Naive thymus-derived CD4-positive, alpha-beta T cell (primary cell): ENCODE data around the gene ALOX15. TPM values are rescaled to one million over a fixed set of nuclear protein-coding genes. Genes with fewer than 3 reads are reported as not detected.

Source experiments
- ATAC-seq: fragments of 150-1000 bp; cut with Tn5 transposase; 2 replicates; pipeline ENCODE4 v1.10.0; 2021; ENCODE audit warnings: mild to moderate bottlenecking, moderate library complexity
- CTCF ChIA-PET: fragments of 350-600 bp; sonication (Branson Sonifier 250); formaldehyde crosslinking; loops from one replicate; lab custom pipeline; 2021; ENCODE audit warnings: antibody characterized with exemption; lab: Charles Lee
- POLR2A ChIA-PET: fragments of 350-600 bp; sonication (Branson Sonifier 250); formaldehyde crosslinking; loops from one replicate; lab custom pipeline; 2021; ENCODE audit warnings: antibody characterized with exemption, inconsistent platforms; lab: Charles Lee
- DNase-seq, 9 donors: peaks; one replicate each; pipeline versions ENCODE4 v3.0.0 to v3.0.0-alpha.2; 2020 to 2022; ENCODE audit warnings: mixed read lengths in 1 of 9
- H3K27ac ChIP-seq: one replicate; pipeline ENCODE4 v1.7.0; 2013; ENCODE audit warnings: mild to moderate bottlenecking, low read depth, low read length, moderate library complexity
- H3K27me3 ChIP-seq, 2 donors: one replicate each; pipeline ENCODE4 v1.7.0; 2013; ENCODE audit warnings: low read length in 2 of 2, mild to moderate bottlenecking in 2 of 2, moderate library complexity in 2 of 2; ENCODE audit not compliant: control insufficient read depth in 2 of 2, insufficient read depth in 2 of 2
- H3K36me3 ChIP-seq, 3 experiments: 1 replicate in 2 of 3; 2 replicates in 1 of 3; pipeline ENCODE4 v1.7.0; 2013; ENCODE audit warnings: low read length in 3 of 3, mild to moderate bottlenecking in 3 of 3, moderate library complexity in 1 of 3; ENCODE audit not compliant: insufficient read depth in 3 of 3, control insufficient read depth in 2 of 3
- H3K4me1 ChIP-seq, 2 donors: one replicate each; pipeline ENCODE4 v1.7.0; 2013; ENCODE audit warnings: low read length in 2 of 2, mild to moderate bottlenecking in 2 of 2, moderate library complexity in 1 of 2; ENCODE audit not compliant: control insufficient read depth in 2 of 2, insufficient read depth in 2 of 2
- H3K4me3 ChIP-seq: 2 replicates; pipeline ENCODE4 v1.7.0; 2013; ENCODE audit warnings: mild to moderate bottlenecking, low read length
- H3K9me3 ChIP-seq, 3 experiments: 1 replicate in 2 of 3; 2 replicates in 1 of 3; pipeline ENCODE4 v1.7.0; 2013; ENCODE audit warnings: low read length in 3 of 3; ENCODE audit not compliant: control insufficient read depth in 2 of 3
- H3K27ac Mint-ChIP-seq, 9 donors: one replicate each; pipeline ENCODE4 v1.8.0; 2020 to 2022; ENCODE audit warnings: mixed read lengths in 9 of 9, mild to moderate bottlenecking in 8 of 9, moderate library complexity in 5 of 9, inconsistent platforms in 2 of 9
- H3K27me3 Mint-ChIP-seq, 5 donors: one replicate each; pipeline ENCODE4 v1.8.0; 2021 to 2022; ENCODE audit warnings: mixed read lengths in 5 of 5, mild to moderate bottlenecking in 1 of 5
- H3K36me3 Mint-ChIP-seq, 5 donors: one replicate each; pipeline ENCODE4 v1.8.0; 2020 to 2022; ENCODE audit warnings: mixed read lengths in 5 of 5, mild to moderate bottlenecking in 3 of 5, inconsistent platforms in 1 of 5
- H3K4me1 Mint-ChIP-seq, 7 donors: one replicate each; pipeline ENCODE4 v1.8.0; 2020 to 2022; ENCODE audit warnings: mixed read lengths in 7 of 7, mild to moderate bottlenecking in 3 of 7, inconsistent platforms in 1 of 7
- H3K4me3 Mint-ChIP-seq, 10 donors: one replicate each; pipeline ENCODE4 v1.8.0; 2020 to 2022; ENCODE audit warnings: mild to moderate bottlenecking in 10 of 10, mixed read lengths in 10 of 10, moderate library complexity in 6 of 10, inconsistent platforms in 2 of 10
- H3K9me3 Mint-ChIP-seq, 11 donors: one replicate each; pipeline ENCODE4 v1.8.0; 2020 to 2022; ENCODE audit warnings: mixed read lengths in 11 of 11, mild to moderate bottlenecking in 4 of 11, inconsistent platforms in 1 of 11, moderate library complexity in 1 of 11
- intact Hi-C, 2 donors: fragments of 100-400 bp; cut with micrococcal nuclease; formaldehyde crosslinking; loops; one replicate each; pipeline ENCODE4 v1.15.1; 2023
- polyA plus RNA-seq, 2 donors: library from polyadenylated mRNA; unstranded; fragments of 300-500 nt; fragmentation: Illumina TruSeq; gene quantifications; one replicate each; pipeline ENCODE4 v1.2.3, GENCODE V29; 2021
- total RNA-seq, 6 experiments: library from RNA in 5 of 6; stranded (reverse) in 5 of 6; gene quantifications; 1 replicate in 5 of 6; 2 replicates in 1 of 6; pipeline ENCODE4 v1.2.3 and lab custom pipeline; 2021 to 2026

The ALOX15 gene
- total and polyA plus RNA-seq, 7 experiments from 2014 or later, result 0.44 to 0.60 (median 0.50) TPM; not detected in 4

GRCh38 chr17:4672055-4672630, 30.7 kb upstream of the ALOX15 start:
- no peaks in the 10 kb centered on the region for H3K9me3 ChIP-seq
- H3K36me3 Mint-ChIP-seq, result peaks cover 5 to 36% (median 18%) of the 10 kb centered on the region in 5 donors
- H3K36me3 ChIP-seq, result peaks cover 0 to 65% (median 21%) of the 10 kb centered on the region in 3 experiments
- no peaks in the 10 kb centered on the region for H3K4me1 ChIP-seq
- peak overlapping the region in 3 of 9 donors; percentile 34 to 91 (median 71) for H3K27ac Mint-ChIP-seq
- H3K27ac ChIP-seq, result no peak overlapping the region
- POLR2A ChIA-PET, result no interaction called here
- H3K27me3 ChIP-seq, result no peaks in the 10 kb centered on the region
- CTCF ChIA-PET, result no interaction called here
- DNase-seq (no peak), ATAC-seq (no peak)
- H3K9me3 Mint-ChIP-seq, result no peaks in the 10 kb centered on the region
- intact Hi-C loops, result no loop called here
- peaks cover 0 to 4% (median 0%) of the 10 kb centered on the region in 5 donors for H3K27me3 Mint-ChIP-seq
- peaks cover 0 to 5% (median 0%) of the 10 kb centered on the region in 7 donors for H3K4me1 Mint-ChIP-seq
- H3K4me3 ChIP-seq, result no peak overlapping the region
- H3K4me3 Mint-ChIP-seq, result no peak overlapping the region

- peaks cover 0 to 6% (median 4%) of the 10 kb centered on the region in 7 donors for H3K4me1 Mint-ChIP-seq
- intact Hi-C loops, result no loop called here
Measured at GRCh38 chr17:4667166-4667565, 25.7 kb upstream of the ALOX15 start.

GRCh38 chr17:4666296-4666695, 24.8 kb upstream of the ALOX15 start:
- Mint-ChIP-seq H3K27me3 (peaks cover 0 to 12% (median 0%) of the 10 kb centered on the region in 5 donors), H3K27ac (no peak overlapping the region), H3K36me3 (peaks cover 0 to 12% (median 5%) of the 10 kb centered on the region in 5 donors), H3K4me3 (no peak overlapping the region), H3K4me1 (peaks cover 0 to 6% (median 4%) of the 10 kb centered on the region in 7 donors), H3K9me3 (no peaks in the 10 kb centered on the region)
- CTCF ChIA-PET, result no interaction called here
- H3K9me3 ChIP-seq, result no peaks in the 10 kb centered on the region
- POLR2A ChIA-PET, result no interaction called here
- no peak overlapping the region for H3K27ac ChIP-seq
- DNase-seq (no peak), ATAC-seq (no peak)
- H3K4me3 ChIP-seq, result no peak overlapping the region
- peaks cover 0 to 7% (median 0%) of the 10 kb centered on the region in 3 experiments for H3K36me3 ChIP-seq
- H3K4me1 ChIP-seq, result no peaks in the 10 kb centered on the region
- intact Hi-C loops, result no loop called here
- no peaks in the 10 kb centered on the region for H3K27me3 ChIP-seq

More at GRCh38 chr17:4667166-4667565, 25.7 kb upstream of the ALOX15 start:
- CTCF ChIA-PET, result no interaction called here
- no peak overlapping the region for H3K4me3 ChIP-seq
- DNase-seq (no peak), ATAC-seq (no peak)
- Mint-ChIP-seq H3K9me3 (no peaks in the 10 kb centered on the region), H3K4me3 (no peak overlapping the region), H3K27me3 (peaks cover 0 to 12% (median 0%) of the 10 kb centered on the region in 5 donors), H3K36me3 (peaks cover 3 to 15% (median 10%) of the 10 kb centered on the region in 5 donors), H3K27ac (peak overlapping the region in 1 of 9 donors; percentile 2)
- H3K27me3 ChIP-seq, result no peaks in the 10 kb centered on the region
- H3K9me3 ChIP-seq, result no peaks in the 10 kb centered on the region
- POLR2A ChIA-PET, result no interaction called here
- H3K27ac ChIP-seq, result no peak overlapping the region
- peaks cover 0 to 15% (median 0%) of the 10 kb centered on the region in 3 experiments for H3K36me3 ChIP-seq
- H3K4me1 ChIP-seq, result no peaks in the 10 kb centered on the region

GRCh38 chr17:4665027-4665426, 23.5 kb upstream of the ALOX15 start:
- Histone ChIP-seq H3K4me3 (no peak overlapping the region), H3K27me3 (no peaks in the 10 kb centered on the region), H3K27ac (no peak overlapping the region), H3K4me1 (no peaks in the 10 kb centered on the region), H3K9me3 (no peaks in the 10 kb centered on the region), H3K36me3 (no peaks in the 10 kb centered on the region)
- H3K9me3 Mint-ChIP-seq, result no peaks in the 10 kb centered on the region
- H3K27ac Mint-ChIP-seq, result peak overlapping the region in 1 of 9 donors; percentile 2
- H3K4me3 Mint-ChIP-seq, result no peak overlapping the region
- peaks cover 0 to 6% (median 4%) of the 10 kb centered on the region in 7 donors for H3K4me1 Mint-ChIP-seq
- ChIA-PET CTCF (no interaction called here), POLR2A (no interaction called here)
- ATAC-seq, result no peak
- no peak for DNase-seq
- intact Hi-C loops, result no loop called here
- H3K27me3 Mint-ChIP-seq, result peaks cover 0 to 12% (median 0%) of the 10 kb centered on the region in 5 donors
- H3K36me3 Mint-ChIP-seq, result peaks cover 0 to 3% (median 0%) of the 10 kb centered on the region in 5 donors

GRCh38 chr17:4664230-4664629, 22.8 kb upstream of the ALOX15 start:
- no peak overlapping the region for H3K4me3 ChIP-seq
- DNase-seq, result no peak
- no peaks in the 10 kb centered on the region for H3K9me3 ChIP-seq
- H3K36me3 ChIP-seq, result no peaks in the 10 kb centered on the region
- no peaks in the 10 kb centered on the region for H3K36me3 Mint-ChIP-seq
- peaks cover 0 to 6% (median 4%) of the 10 kb centered on the region in 7 donors for H3K4me1 Mint-ChIP-seq
- no peaks in the 10 kb centered on the region for H3K4me1 ChIP-seq
- ATAC-seq, result no peak
- H3K27me3 ChIP-seq, result no peaks in the 10 kb centered on the region
- no peak overlapping the region for H3K4me3 Mint-ChIP-seq
- CTCF ChIA-PET, result no interaction called here
- peaks cover 0 to 15% (median 0%) of the 10 kb centered on the region in 5 donors for H3K27me3 Mint-ChIP-seq
- H3K9me3 Mint-ChIP-seq, result no peaks in the 10 kb centered on the region
- intact Hi-C loops, result no loop called here
- H3K27ac ChIP-seq, result no peak overlapping the region
- POLR2A ChIA-PET, result no interaction called here
- peak overlapping the region in 1 of 9 donors; percentile 2 for H3K27ac Mint-ChIP-seq

GRCh38 chr17:4663711-4664110, 22.2 kb upstream of the ALOX15 start:
- no peak overlapping the region for H3K4me3 ChIP-seq
- ChIA-PET POLR2A (no interaction called here), CTCF (no interaction called here)
- no peaks in the 10 kb centered on the region for H3K36me3 Mint-ChIP-seq
- H3K27me3 Mint-ChIP-seq, result peaks cover 0 to 15% (median 3%) of the 10 kb centered on the region in 5 donors
- intact Hi-C loops, result no loop called here
- H3K4me1 ChIP-seq, result no peaks in the 10 kb centered on the region
- no peaks in the 10 kb centered on the region for H3K27me3 ChIP-seq
- H3K36me3 ChIP-seq, result no peaks in the 10 kb centered on the region
- no peak for ATAC-seq
- DNase-seq, result no peak
- no peak overlapping the region for H3K27ac Mint-ChIP-seq
- peaks cover 1 to 6% (median 4%) of the 10 kb centered on the region in 7 donors for H3K4me1 Mint-ChIP-seq
- H3K4me3 Mint-ChIP-seq, result no peak overlapping the region
- H3K27ac ChIP-seq, result no peak overlapping the region
- H3K9me3 ChIP-seq, result no peaks in the 10 kb centered on the region
- no peaks in the 10 kb centered on the region for H3K9me3 Mint-ChIP-seq
